GM21515 (cell line): ENCODE results near the gene TMEM30B.

Source experiments
- ATAC-seq: cut with Tn5 transposase; IDR thresholded peaks from one replicate; pipeline ENCODE4 v1.9.1; 2021; ENCODE audit not compliant: unreplicated experiment

TMEM30B gene

GRCh38 chr14:61300209-61300608 lies 19.1 kb upstream of the TMEM30B start:
- no peak for ATAC-seq

- ATAC-seq: no peak
Measured at GRCh38 chr14:61298824-61299223, 17.7 kb upstream of the TMEM30B start.

- ATAC-seq: no peak
Measured at GRCh38 chr14:61297581-61297980, 16.4 kb upstream of the TMEM30B start.

GRCh38 chr14:61296719-61297502 lies 15.8 kb upstream of the TMEM30B start:
- no peak for ATAC-seq

GRCh38 chr14:61296151-61296550 lies 15.0 kb upstream of the TMEM30B start:
- ATAC-seq: no peak

GRCh38 chr14:61290701-61291100 lies 9.6 kb upstream of the TMEM30B start:
- no peak for ATAC-seq

- no peak for ATAC-seq
Measured at GRCh38 chr14:61288720-61289119, 7.6 kb upstream of the TMEM30B start.

- ATAC-seq: no peak
Measured at GRCh38 chr14:61288228-61288627, 7.1 kb upstream of the TMEM30B start.

GRCh38 chr14:61287196-61287595 lies 6.1 kb upstream of the TMEM30B start:
- ATAC-seq: no peak

- no peak for ATAC-seq
Measured at GRCh38 chr14:61285364-61285763, 4.2 kb upstream of the TMEM30B start.

- ATAC-seq: no peak
Measured at GRCh38 chr14:61284001-61284400, 2.9 kb upstream of the TMEM30B start.

- ATAC-seq: no peak
Measured at GRCh38 chr14:61282746-61283145, 1.6 kb upstream of the TMEM30B start.

GRCh38 chr14:61281948-61282275 lies 774 bp upstream of the TMEM30B start:
- ATAC-seq: no peak

GRCh38 chr14:61280526-61281185 lies 482 bp downstream of the TMEM30B start:
- ATAC-seq: no peak

GRCh38 chr14:61280092-61280525 lies 1.0 kb downstream of the TMEM30B start:
- ATAC-seq: no peak

- no peak for ATAC-seq
Measured at GRCh38 chr14:61279082-61279481, 2.1 kb downstream of the TMEM30B start.

- no peak for ATAC-seq
Measured at GRCh38 chr14:61277784-61278183, 3.4 kb downstream of the TMEM30B start.

GRCh38 chr14:61277232-61277631 lies 3.9 kb downstream of the TMEM30B start:
- ATAC-seq: no peak

- no peak for ATAC-seq
Measured at GRCh38 chr14:61271552-61271951, 9.6 kb downstream of the TMEM30B start.

GRCh38 chr14:61270714-61271113 lies 10.4 kb downstream of the TMEM30B start:
- no peak for ATAC-seq

GRCh38 chr14:61269321-61270083 lies 11.6 kb downstream of the TMEM30B start:
- ATAC-seq: peak; percentile 81

GRCh38 chr14:61268812-61269211 lies 12.3 kb downstream of the TMEM30B start:
- ATAC-seq: no peak
